Cardiac fibroblast (primary cell): ENCODE measurements around the gene ZNF830.

Experiments
- DNase-seq, 2 donors: peaks; one replicate each; pipeline versions ENCODE4 v3.0.0 to v3.0.0-alpha.2; 2010; ENCODE audit warnings: low read depth in 2 of 2
- H3K4me3 ChIP-seq, 2 donors: replicated peaks in 1 of 2; 1 replicate in 1 of 2; 2 replicates in 1 of 2; pipeline ENCODE4 v1.5.1; 2011; ENCODE audit warnings: low read depth in 2 of 2, low read length in 2 of 2, mild to moderate bottlenecking in 2 of 2, moderate library complexity in 1 of 2
- CTCF ChIP-seq: IDR thresholded peaks from one replicate; pipeline ENCODE4 v1.5.1; 2011; ENCODE audit warnings: low read depth, mild to moderate bottlenecking, low read length, inconsistent platforms

Gene ZNF830

GRCh38 chr17:34990921-34991365 is 29.6 kb downstream of the ZNF830 start:
- no peak overlapping the region for H3K4me3 ChIP-seq
- no peak for TF ChIP-seq CTCF
- DNase-seq = peak in 1 of 2 donors; percentile 4

GRCh38 chr17:34991606-34992005 is 30.3 kb downstream of the ZNF830 start:
- TF ChIP-seq CTCF = no peak
- no peak overlapping the region for H3K4me3 ChIP-seq

GRCh38 chr17:34993031-34993430 is 31.7 kb downstream of the ZNF830 start:
- no peak for DNase-seq

More at GRCh38 chr17:34991606-34992005, 30.3 kb downstream of the ZNF830 start:
- DNase-seq = no peak

GRCh38 chr17:34996422-34997285 is 35.3 kb downstream of the ZNF830 start:
- H3K4me3 ChIP-seq = no peak overlapping the region
- TF ChIP-seq CTCF = no peak
- DNase-seq = no peak

More at GRCh38 chr17:34993031-34993430, 31.7 kb downstream of the ZNF830 start:
- no peak for TF ChIP-seq CTCF
- no peak overlapping the region for H3K4me3 ChIP-seq

GRCh38 chr17:34997355-34997862 is 36.1 kb downstream of the ZNF830 start:
- peak; percentile 66 to 94 for DNase-seq
- no peak overlapping the region for H3K4me3 ChIP-seq
- TF ChIP-seq CTCF = no peak

GRCh38 chr17:34998205-34998604 is 36.9 kb downstream of the ZNF830 start:
- DNase-seq = peak; percentile 74 to 80
- TF ChIP-seq CTCF = peak; percentile 96
- no peak overlapping the region for H3K4me3 ChIP-seq
